KBM-7 (cell line): ENCODE results near the gene KMT2C.
A peak's percentile ranks its signal among the peaks of the same experiment; 100 is the strongest.

Experiments
- DNase-seq: peaks from one replicate; pipeline ENCODE4 v3.0.0-alpha.2; 2015
- in situ Hi-C: fragments of 300-500 bp; cut with MboI; formaldehyde crosslinking; loops from 2 replicates; pipeline ENCODE4 v1.14.3; 2020; ENCODE audit warnings: low sequenced_read_pairs, low pct_unique_long_range_greater_than_20kb, mixed read lengths

KMT2C gene

DNA sequence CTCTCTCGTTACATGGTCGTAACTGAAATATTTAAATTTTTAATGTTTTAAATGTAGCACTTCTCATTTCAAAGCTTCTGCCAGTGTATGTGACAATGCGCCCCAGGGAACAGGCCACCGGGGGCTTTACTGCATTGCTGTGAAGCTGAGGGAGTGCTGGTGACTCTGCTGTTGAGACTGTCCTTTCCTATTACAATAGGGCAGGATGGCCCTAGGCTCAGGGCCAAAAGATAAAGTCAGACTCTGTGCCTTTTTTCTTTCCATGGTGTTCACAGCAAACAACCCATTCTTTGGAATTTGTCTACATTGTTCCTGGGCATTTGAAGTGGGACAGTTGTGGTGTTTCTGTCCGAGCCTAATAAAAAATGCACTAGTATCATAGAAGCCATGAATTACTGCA lies 303.0 kb downstream of the KMT2C start:
- in situ Hi-C loops, result no loop called here
- DNase-seq, result no peak

DNA sequence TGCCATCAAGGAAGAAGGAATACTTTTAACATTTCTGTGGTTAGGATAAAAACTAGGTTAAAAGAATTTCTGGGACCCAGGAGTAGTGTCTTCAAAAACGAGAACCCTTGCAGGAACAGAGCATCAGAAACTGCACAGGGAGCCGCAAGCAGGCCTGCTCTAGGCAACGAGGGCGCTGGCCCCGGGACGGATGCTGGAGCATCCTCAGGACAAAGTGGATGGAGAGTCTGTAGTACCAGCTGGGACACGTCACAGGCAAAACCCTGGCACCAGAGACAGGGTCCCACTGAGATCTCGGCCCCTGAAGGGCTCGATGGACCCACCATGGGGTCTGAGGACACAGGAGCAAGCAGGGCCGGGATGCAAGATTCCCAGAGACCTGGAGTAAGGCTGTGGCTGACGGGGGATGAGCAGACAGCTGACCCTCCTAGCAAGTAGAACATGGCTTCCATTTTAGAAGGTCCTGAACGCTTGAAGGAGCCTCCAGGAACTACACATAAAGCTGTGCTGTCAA lies 303.8 kb downstream of the KMT2C start:
- in situ Hi-C loops, result no loop called here
- DNase-seq, result no peak

DNA sequence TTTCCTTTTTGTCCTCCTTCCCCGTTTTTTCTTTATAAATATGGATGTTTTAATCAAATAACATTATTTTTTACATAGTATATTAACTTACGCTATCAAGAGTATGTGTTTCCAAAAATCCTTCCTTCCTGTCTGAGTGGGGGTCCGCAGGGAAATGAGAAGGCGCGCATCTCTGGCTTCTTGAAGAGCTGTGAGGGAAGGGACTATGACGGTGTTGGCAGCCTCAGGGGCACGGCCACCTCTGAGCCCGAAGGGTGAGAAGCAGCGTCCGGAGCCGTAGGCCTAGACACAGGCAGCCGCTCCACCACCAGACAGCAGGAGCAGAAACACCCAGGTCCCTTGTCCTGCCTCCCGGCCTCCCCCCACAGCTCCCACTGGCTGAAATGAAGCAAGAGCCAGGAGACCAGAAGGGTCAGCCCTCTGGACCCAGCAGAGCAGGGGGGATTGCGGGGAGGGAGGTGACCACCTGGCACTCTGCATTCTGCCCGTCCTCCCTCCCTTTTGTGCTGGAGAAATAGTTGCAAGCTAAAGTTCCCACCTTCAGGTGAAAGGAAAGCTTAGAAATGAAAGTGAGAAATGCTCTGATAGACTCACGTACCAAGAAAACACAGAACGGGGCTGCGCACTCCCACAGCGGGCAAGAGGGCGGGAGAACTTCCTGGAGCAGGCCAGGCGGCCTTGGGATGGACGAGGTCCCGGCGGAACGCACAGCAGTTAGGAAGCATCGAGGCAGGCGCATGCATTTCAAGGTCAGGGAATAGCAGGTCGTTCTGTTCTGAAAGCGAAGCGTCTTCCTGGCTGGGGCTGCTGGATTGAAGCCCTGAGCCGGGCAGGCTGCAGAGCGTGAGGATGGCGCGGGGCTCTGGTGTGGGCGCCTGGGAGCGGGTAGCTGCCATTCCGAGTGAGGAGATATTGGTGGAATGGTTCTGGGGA lies 304.9 kb downstream of the KMT2C start:
- in situ Hi-C loops, result no loop called here
- no peak for DNase-seq

DNA sequence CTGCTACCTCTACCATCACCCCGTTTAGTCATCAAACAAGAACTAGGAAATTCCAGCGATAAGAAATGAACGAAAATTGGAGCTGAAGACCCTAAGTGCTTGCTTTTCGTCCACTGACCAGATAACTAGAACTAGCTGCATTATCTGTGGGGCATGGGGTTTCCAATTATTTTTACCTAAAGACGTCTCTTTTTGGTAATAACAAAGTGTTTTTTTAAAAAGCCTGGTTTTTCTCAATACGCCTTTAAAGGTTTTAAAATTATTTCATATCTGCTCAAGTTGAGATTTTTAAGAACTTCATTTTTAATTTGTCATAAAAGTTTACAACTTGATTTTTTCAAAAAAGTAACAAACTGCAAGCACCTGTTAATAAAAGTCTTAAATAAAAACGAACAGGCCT lies 306.1 kb downstream of the KMT2C start:
- in situ Hi-C loops, result no loop called here
- no peak for DNase-seq

- in situ Hi-C loops, result no loop called here
These were observed 306.9 kb downstream of the KMT2C start for GRCh38 chr7:152128741-152129461.

DNA sequence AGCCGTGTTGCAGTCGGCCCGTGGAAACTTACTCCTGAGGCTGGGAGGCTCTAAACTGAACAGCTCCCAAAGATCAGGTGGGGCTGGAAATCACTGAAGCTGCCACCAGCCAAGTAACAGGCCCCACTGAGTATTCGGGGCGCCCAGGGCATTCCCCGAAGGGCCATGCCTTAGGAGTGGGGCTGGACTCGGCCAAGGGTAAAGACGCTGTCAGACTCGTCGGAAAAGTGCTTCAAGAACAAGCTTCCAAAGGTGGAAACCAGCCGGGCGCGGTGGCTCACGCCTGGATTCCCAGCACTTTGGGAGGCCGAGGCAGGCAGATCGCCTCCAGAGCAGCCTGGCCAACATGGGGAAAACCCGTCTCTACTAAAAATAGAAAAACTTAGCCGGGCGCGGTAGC lies 307.6 kb downstream of the KMT2C start:
- in situ Hi-C loops, result no loop called here

More at GRCh38 chr7:152128741-152129461, 306.9 kb downstream of the KMT2C start:
- DNase-seq, result no peak

GRCh38 chr7:152127229-152127628 lies 308.6 kb downstream of the KMT2C start:
- in situ Hi-C loops, result no loop called here
- no peak for DNase-seq

More for the DNA sequence above, 307.6 kb downstream of the KMT2C start:
- DNase-seq, result no peak

DNA sequence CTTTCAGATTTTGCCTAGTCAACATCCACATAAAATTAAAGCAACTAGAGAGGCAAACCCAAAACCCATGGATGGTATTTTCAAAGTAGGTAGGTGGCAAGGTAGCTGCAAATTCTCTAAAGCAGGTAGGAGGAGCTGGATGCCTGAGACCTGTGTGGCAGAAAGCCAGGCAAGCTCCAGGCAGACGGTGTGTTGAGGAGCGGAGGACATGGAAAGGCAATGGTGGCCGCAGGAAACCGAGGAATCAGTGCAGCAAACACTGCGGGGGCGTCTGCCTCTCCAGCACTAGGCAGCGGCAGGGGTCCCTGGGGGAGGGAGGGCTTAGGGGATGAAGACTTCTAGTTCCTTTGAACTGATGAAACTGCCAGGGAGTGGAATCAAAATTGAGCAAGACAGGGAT lies 309.1 kb downstream of the KMT2C start:
- no peak for DNase-seq
- in situ Hi-C loops, result no loop called here

DNA sequence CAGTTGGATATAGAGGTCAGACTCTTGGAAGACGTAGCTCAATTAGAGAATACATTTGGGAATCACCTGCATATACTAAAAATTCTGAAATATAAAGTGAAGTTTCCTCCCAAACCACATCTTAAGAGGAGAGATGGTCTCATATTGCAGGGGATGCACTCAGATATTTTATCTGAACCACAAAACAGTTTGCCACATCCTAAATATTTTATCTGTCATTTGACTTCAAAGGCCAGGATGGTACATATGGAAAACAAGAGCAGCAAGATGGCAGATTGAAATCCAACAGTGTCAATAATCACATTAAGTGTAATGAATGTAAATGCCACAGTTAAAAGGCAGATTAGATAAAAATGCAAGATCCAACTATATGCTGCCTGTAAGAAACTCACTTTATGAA lies 313.3 kb downstream of the KMT2C start:
- in situ Hi-C loops, result no loop called here
- no peak for DNase-seq

- no peak for DNase-seq
- in situ Hi-C loops, result no loop called here
These were observed 314.4 kb downstream of the KMT2C start for GRCh38 chr7:152121432-152121831.

- in situ Hi-C loops, result no loop called here
These were observed 315.0 kb downstream of the KMT2C start for GRCh38 chr7:152120776-152121175.

DNA sequence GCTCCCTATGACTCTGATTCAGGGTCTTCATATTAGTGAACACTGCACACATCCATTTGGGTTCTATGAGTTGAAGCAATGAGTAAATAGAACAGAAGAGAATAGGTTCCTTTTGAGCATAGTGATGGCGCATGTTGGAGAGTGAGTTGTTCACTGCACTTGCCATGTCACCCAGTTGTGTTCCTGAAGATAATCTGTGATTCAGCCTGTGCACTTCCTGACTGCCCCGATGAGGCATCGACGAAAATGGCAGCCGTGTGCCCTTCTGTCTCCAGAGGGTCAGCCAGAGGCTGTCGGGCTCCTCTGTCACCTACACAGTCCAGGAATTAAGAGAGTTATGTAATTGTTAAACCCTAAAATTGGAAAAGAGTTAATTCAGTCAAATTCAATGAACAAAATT lies 315.6 kb downstream of the KMT2C start:
- DNase-seq, result no peak
- in situ Hi-C loops, result no loop called here

More at GRCh38 chr7:152120776-152121175, 315.0 kb downstream of the KMT2C start:
- no peak for DNase-seq

- DNase-seq, result no peak
- in situ Hi-C loops, result no loop called here
These were observed 318.4 kb downstream of the KMT2C start for GRCh38 chr7:152117356-152117755.

DNA sequence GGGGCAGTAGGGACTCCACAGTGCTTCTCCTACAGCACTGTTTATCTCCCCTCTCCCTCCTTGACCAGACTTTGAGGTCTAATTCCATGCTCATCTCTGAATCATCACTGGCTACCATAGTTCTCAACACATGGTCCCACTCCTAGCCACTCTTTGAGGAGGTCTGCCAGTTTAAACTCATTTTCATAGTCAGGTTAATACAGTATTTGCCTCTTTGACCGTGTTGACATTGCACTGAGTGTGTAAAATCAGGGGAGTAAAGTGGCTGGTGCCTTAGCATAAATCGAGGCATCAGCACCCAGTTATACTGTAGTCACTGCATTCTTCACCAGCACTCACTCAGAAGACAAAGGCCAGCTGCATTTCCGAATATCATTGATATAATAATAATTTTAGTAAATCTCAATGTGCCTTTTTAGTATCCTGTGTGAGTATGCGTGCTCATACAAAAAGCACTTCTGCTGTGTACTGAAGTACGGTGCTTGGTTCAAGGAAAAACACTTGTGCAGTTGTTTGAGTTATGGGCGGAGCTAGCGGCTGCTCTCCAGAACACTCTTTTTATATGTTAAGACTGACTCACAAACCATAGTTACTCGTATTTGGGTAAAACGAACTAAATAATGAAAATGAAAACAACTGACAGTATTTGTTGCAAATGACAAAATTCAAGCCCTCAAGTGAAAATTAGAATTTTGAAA lies 320.6 kb downstream of the KMT2C start:
- DNase-seq, result no peak
- in situ Hi-C loops, result no loop called here

- no peak for DNase-seq
- in situ Hi-C loops, result no loop called here
These were observed 323.0 kb downstream of the KMT2C start for GRCh38 chr7:152112829-152113228.

- in situ Hi-C loops, result no loop called here
These were observed 327.4 kb downstream of the KMT2C start for GRCh38 chr7:152108359-152108758.

GRCh38 chr7:152107945-152108344 lies 327.9 kb downstream of the KMT2C start:
- no peak for DNase-seq
- in situ Hi-C loops, result no loop called here

More at GRCh38 chr7:152108359-152108758, 327.4 kb downstream of the KMT2C start:
- DNase-seq, result peak; percentile 9

DNA sequence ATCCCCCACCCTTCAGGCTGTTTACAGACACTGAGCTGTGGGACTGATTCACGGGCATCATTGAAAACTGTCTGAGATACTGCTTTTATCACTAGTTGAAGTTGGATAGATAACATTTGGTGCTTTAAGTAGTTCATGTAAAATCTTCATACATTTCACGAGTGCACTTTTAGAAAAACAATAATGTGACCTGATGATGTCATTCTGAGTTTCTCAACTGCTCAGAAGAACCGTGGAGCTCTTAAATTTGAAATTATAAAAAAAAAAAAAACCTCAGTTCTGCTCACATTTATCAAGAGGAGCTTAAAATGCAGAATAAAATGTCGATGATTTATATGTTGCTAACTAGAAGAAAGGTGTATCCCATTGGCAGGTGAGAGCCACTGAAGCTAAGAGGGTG lies 328.8 kb downstream of the KMT2C start:
- no peak for DNase-seq
- in situ Hi-C loops, result no loop called here

GRCh38 chr7:152105205-152105604 lies 330.6 kb downstream of the KMT2C start:
- no peak for DNase-seq
- in situ Hi-C loops, result no loop called here
